RWPE2 (cell line): Measurements from ENCODE around the gene GNA14.
A peak's percentile ranks its signal among the peaks of the same experiment; 100 is the strongest.

ENCODE experiments used
- ATAC-seq: fragments of 200-7000 bp; cut with Tn5 transposase; 3 replicates; pipeline ENCODE4 v1.9.1; 2021; ENCODE audit warnings: low read depth
- DNase-seq: peaks from one replicate; pipeline ENCODE4 v3.0.0-alpha.2; 2020; ENCODE audit warnings: low spot score
- H3K27ac ChIP-seq: fragments of 450-650 bp; 2 replicates; pipeline ENCODE4 v1.5.1; 2017; ENCODE audit warnings: mild to moderate bottlenecking; ENCODE audit not compliant: poor library complexity, severe bottlenecking
- H3K27me3 ChIP-seq: fragments of 250-450 bp; sonication (Bioruptor Pico); 2 replicates; pipeline ENCODE4 v1.5.1; 2021; ENCODE audit warnings: mild to moderate bottlenecking, moderate library complexity; ENCODE audit not compliant: insufficient read depth, poor library complexity, severe bottlenecking
- H3K36me3 ChIP-seq: fragments of 250-450 bp; sonication (Bioruptor Pico); 2 replicates; pipeline ENCODE4 v1.5.1; 2020; ENCODE audit warnings: low read depth, mild to moderate bottlenecking, moderate library complexity
- H3K4me1 ChIP-seq: fragments of 250-450 bp; sonication (Bioruptor Pico); 2 replicates; pipeline ENCODE4 v1.5.1; 2021; ENCODE audit warnings: mild to moderate bottlenecking, moderate library complexity; ENCODE audit not compliant: insufficient read depth, poor library complexity, severe bottlenecking
- H3K4me3 ChIP-seq: fragments of 250-450 bp; sonication (Bioruptor Pico); 2 replicates; pipeline ENCODE4 v1.5.1; 2021; ENCODE audit warnings: mild to moderate bottlenecking, moderate library complexity; ENCODE audit not compliant: severe bottlenecking
- H3K9me3 ChIP-seq: fragments of 250-450 bp; sonication (Bioruptor Pico); 2 replicates; pipeline ENCODE4 v1.5.1; 2021; ENCODE audit warnings: mild to moderate bottlenecking, moderate library complexity; ENCODE audit not compliant: severe bottlenecking
- CTCF ChIP-seq: fragments of 450-650 bp; IDR thresholded peaks from one replicate; pipeline ENCODE4 v1.5.1; 2017; ENCODE audit warnings: mild to moderate bottlenecking, moderate library complexity; ENCODE audit not compliant: poor library complexity, severe bottlenecking

The GNA14 gene

DNA sequence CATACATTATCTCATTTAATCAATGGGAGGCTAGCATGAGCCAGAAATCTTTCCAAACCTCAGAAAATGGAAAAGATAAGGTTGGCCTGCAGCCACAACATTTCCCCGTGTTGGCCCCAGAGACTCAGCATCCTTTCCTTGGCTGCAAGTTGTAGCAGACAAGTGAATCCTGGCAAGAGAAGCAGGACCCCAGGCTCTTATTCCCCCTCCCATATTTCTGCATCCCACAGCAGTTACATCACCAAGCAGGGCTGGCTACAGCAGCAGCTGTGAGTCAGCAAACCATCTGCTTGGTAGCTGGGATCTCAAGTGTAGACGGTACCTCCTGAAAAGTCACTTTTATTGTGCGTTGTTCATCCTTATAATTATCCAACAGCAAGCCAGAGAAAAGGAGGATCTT, 212.4 kb downstream of the GNA14 start:
- TF ChIP-seq CTCF = no peak
- ATAC-seq = no peak

GRCh38 chr9:77435277-77435676, 212.8 kb downstream of the GNA14 start:
- Histone ChIP-seq H3K4me3 (no peak overlapping the region), H3K36me3 (no peaks in the 10 kb centered on the region), H3K4me1 (no peaks in the 10 kb centered on the region), H3K27me3 (no peaks in the 10 kb centered on the region), H3K9me3 (no peaks in the 10 kb centered on the region), H3K27ac (no peak overlapping the region)
- ATAC-seq (no peak), DNase-seq (no peak)
- TF ChIP-seq CTCF = no peak

More for the DNA sequence above, 212.4 kb downstream of the GNA14 start:
- no peak overlapping the region for H3K27ac ChIP-seq
- no peak for DNase-seq
- H3K27me3 ChIP-seq = no peaks in the 10 kb centered on the region
- H3K9me3 ChIP-seq = no peaks in the 10 kb centered on the region
- no peak overlapping the region for H3K4me3 ChIP-seq
- no peaks in the 10 kb centered on the region for H3K36me3 ChIP-seq
- no peaks in the 10 kb centered on the region for H3K4me1 ChIP-seq

DNA sequence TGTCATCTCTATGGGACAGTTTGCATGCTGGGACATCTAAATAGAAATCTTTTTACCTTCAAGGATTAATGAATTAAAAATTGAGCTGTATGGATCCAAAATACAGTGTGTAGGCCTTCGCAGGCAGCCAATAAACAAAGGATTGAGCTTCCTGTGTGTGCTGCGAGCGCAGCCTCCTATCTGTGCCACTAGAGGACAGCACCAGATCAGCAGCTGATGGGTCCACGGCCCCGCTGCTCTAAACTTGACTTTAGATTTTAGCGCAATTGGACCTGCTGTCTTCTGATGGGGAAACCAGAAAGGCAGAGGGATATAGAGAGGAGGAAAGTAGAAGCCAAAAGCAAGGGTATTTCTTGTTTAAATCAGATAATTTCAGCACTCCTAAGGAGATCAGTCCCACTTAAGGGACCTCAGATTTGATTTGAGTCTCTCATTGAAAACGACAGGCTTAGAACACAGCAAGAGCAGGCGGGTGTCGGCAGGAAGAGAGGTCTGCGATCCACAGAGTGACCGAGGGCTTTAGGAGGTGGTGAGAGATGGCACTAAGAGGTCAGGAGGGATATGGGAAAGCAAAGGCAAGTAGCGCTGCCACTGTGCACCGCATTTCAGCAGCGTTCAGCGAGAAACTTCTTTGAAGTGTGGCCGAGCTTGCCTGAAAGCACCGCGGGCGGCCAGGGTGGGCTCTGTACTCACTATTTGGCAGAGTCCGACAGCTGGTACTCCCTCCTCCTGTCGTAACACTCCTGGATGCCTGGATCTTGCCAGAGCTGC, 214.3 kb downstream of the GNA14 start:
- H3K27me3 ChIP-seq = no peaks in the 10 kb centered on the region
- DNase-seq (no peak), ATAC-seq (peak; percentile 97)
- no peaks in the 10 kb centered on the region for H3K4me1 ChIP-seq
- H3K4me3 ChIP-seq = no peak overlapping the region
- no peaks in the 10 kb centered on the region for H3K36me3 ChIP-seq
- H3K27ac ChIP-seq = no peak overlapping the region
- H3K9me3 ChIP-seq = no peaks in the 10 kb centered on the region
- TF ChIP-seq CTCF = peak; percentile 98

DNA sequence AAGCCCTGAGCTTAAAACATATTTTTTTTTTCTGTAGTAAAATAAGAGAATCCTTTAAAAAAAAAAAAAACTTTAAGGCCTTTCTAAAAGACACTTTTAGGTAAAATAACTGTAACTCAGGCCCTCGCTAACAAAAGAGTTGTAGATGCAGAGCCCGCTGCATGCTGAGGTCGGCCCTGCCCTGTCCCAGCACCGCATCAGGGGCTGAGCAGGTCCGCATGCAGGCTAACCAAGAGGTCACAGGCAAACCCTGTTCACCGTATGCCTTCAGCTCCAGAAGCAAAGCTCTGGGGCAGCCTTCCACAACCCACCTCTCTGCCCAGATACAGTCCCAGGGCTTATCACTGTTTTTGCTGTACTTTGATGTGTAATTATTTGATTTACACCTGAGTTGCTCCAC, 216.1 kb downstream of the GNA14 start:
- no peak overlapping the region for H3K4me3 ChIP-seq
- no peaks in the 10 kb centered on the region for H3K4me1 ChIP-seq
- H3K27ac ChIP-seq = no peak overlapping the region
- no peak for DNase-seq
- H3K27me3 ChIP-seq = no peaks in the 10 kb centered on the region
- no peak for ATAC-seq
- TF ChIP-seq CTCF = no peak
- no peaks in the 10 kb centered on the region for H3K36me3 ChIP-seq
- no peaks in the 10 kb centered on the region for H3K9me3 ChIP-seq

- ATAC-seq (no peak), DNase-seq (no peak)
- no peaks in the 10 kb centered on the region for H3K9me3 ChIP-seq
- TF ChIP-seq CTCF = no peak
- H3K4me3 ChIP-seq = no peak overlapping the region
- no peaks in the 10 kb centered on the region for H3K4me1 ChIP-seq
- no peak overlapping the region for H3K27ac ChIP-seq
- no peaks in the 10 kb centered on the region for H3K27me3 ChIP-seq
- H3K36me3 ChIP-seq = no peaks in the 10 kb centered on the region
Observed at GRCh38 chr9:77429928-77430327, 218.2 kb downstream of the GNA14 start.
